Activated naive CD4-positive, alpha-beta T cell treated with anti-CD3 and anti-CD28 coated beads, Interleukin-2, amount 50 U/mL, for 72 hours (primary cell): ENCODE measurements around the gene PTPRT. TPM values are rescaled to one million over a fixed set of nuclear protein-coding genes. Genes with fewer than 3 reads are reported as not detected.

Source experiments
- ATAC-seq, 2 donors: fragments of 150-1000 bp; cut with Tn5 transposase; 2 replicates each; pipeline ENCODE4 v1.10.0; 2021; ENCODE audit warnings: mild to moderate bottlenecking in 2 of 2, moderate library complexity in 2 of 2
- DNase-seq, 2 donors: peaks; one replicate each; pipeline ENCODE4 v3.0.0; 2021 to 2022; ENCODE audit warnings: low spot score in 2 of 2
- H3K27ac Mint-ChIP-seq, 2 donors: one replicate each; pipeline ENCODE4 v1.8.0; 2022; ENCODE audit warnings: mild to moderate bottlenecking in 2 of 2, mixed read lengths in 2 of 2
- H3K36me3 Mint-ChIP-seq, 2 donors: one replicate each; pipeline ENCODE4 v1.8.0; 2022; ENCODE audit warnings: mixed read lengths in 2 of 2
- H3K9me3 Mint-ChIP-seq, 2 donors: one replicate each; pipeline ENCODE4 v1.8.0; 2022; ENCODE audit warnings: mixed read lengths in 2 of 2
- total RNA-seq, 2 donors: library from RNA; stranded (reverse); gene quantifications; one replicate each; pipeline ENCODE4 v1.2.3, GENCODE V29; 2022

Gene PTPRT
- total RNA-seq, 2 donors from 2014 or later = not detected

GRCh38 chr20:42740226-42740870, 449.4 kb downstream of the PTPRT start:
- no peak for DNase-seq
- Mint-ChIP-seq H3K9me3 (peaks cover 15 to 25% of the 10 kb centered on the region in 2 donors), H3K27ac (no peak overlapping the region), H3K36me3 (peaks cover 0 to 16% of the 10 kb centered on the region in 2 donors)
- no peak for ATAC-seq

- ATAC-seq (no peak), DNase-seq (no peak)
- peaks cover 15 to 29% of the 10 kb centered on the region in 2 donors for H3K9me3 Mint-ChIP-seq
- H3K27ac Mint-ChIP-seq = no peak overlapping the region
- peaks cover 0 to 20% of the 10 kb centered on the region in 2 donors for H3K36me3 Mint-ChIP-seq
Measured at GRCh38 chr20:42739683-42740082, 450.0 kb downstream of the PTPRT start.

- Mint-ChIP-seq H3K27ac (no peak overlapping the region), H3K36me3 (peaks cover 0 to 16% of the 10 kb centered on the region in 2 donors), H3K9me3 (peaks cover 15 to 25% of the 10 kb centered on the region in 2 donors)
- ATAC-seq (no peak), DNase-seq (no peak)
Measured at GRCh38 chr20:42735539-42735938, 454.2 kb downstream of the PTPRT start.

GRCh38 chr20:42734660-42735368, 454.9 kb downstream of the PTPRT start:
- Mint-ChIP-seq H3K9me3 (peaks cover 15 to 25% of the 10 kb centered on the region in 2 donors), H3K27ac (no peak overlapping the region), H3K36me3 (peaks cover 0 to 16% of the 10 kb centered on the region in 2 donors)
- no peak for ATAC-seq
- DNase-seq = no peak

- DNase-seq (no peak), ATAC-seq (no peak)
- H3K36me3 Mint-ChIP-seq = no peaks in the 10 kb centered on the region
- peaks cover under 1 to 6% of the 10 kb centered on the region in 2 donors for H3K9me3 Mint-ChIP-seq
- no peak overlapping the region for H3K27ac Mint-ChIP-seq
Measured at GRCh38 chr20:42721923-42722322, 467.8 kb downstream of the PTPRT start.

GRCh38 chr20:42714298-42715141, 475.2 kb downstream of the PTPRT start:
- Mint-ChIP-seq H3K9me3 (peaks cover 13 to 14% of the 10 kb centered on the region in 2 donors), H3K27ac (no peak overlapping the region)
- DNase-seq = no peak

GRCh38 chr20:42708266-42708665, 481.4 kb downstream of the PTPRT start:
- H3K27ac Mint-ChIP-seq = no peak overlapping the region
- ATAC-seq (no peak), DNase-seq (no peak)
- peaks cover 7 to 8% of the 10 kb centered on the region in 2 donors for H3K36me3 Mint-ChIP-seq
- H3K9me3 Mint-ChIP-seq = peaks cover 23 to 31% of the 10 kb centered on the region in 2 donors

More at GRCh38 chr20:42714298-42715141, 475.2 kb downstream of the PTPRT start:
- no peak for ATAC-seq
- H3K36me3 Mint-ChIP-seq = peaks cover 4 to 5% of the 10 kb centered on the region in 2 donors

- peaks cover 23 to 37% of the 10 kb centered on the region in 2 donors for H3K9me3 Mint-ChIP-seq
- ATAC-seq (no peak), DNase-seq (no peak)
- H3K36me3 Mint-ChIP-seq = peaks cover 7 to 8% of the 10 kb centered on the region in 2 donors
- no peak overlapping the region for H3K27ac Mint-ChIP-seq
Measured at GRCh38 chr20:42706759-42707158, 482.9 kb downstream of the PTPRT start.

- ATAC-seq = no peak
- DNase-seq = no peak
- peaks cover 7 to 8% of the 10 kb centered on the region in 2 donors for H3K36me3 Mint-ChIP-seq
- H3K27ac Mint-ChIP-seq = no peak overlapping the region
- peaks cover 16 to 37% of the 10 kb centered on the region in 2 donors for H3K9me3 Mint-ChIP-seq
Measured at GRCh38 chr20:42705550-42705949, 484.2 kb downstream of the PTPRT start.

GRCh38 chr20:42703744-42704143, 486.0 kb downstream of the PTPRT start:
- peaks cover 3 to 24% of the 10 kb centered on the region in 2 donors for H3K9me3 Mint-ChIP-seq
- ATAC-seq = no peak

GRCh38 chr20:42701948-42702347, 487.8 kb downstream of the PTPRT start:
- H3K9me3 Mint-ChIP-seq = peaks cover 0 to 21% of the 10 kb centered on the region in 2 donors
- H3K27ac Mint-ChIP-seq = no peak overlapping the region
- no peaks in the 10 kb centered on the region for H3K36me3 Mint-ChIP-seq
- DNase-seq = no peak
- ATAC-seq = no peak

More at GRCh38 chr20:42703744-42704143, 486.0 kb downstream of the PTPRT start:
- H3K36me3 Mint-ChIP-seq = no peaks in the 10 kb centered on the region
- no peak overlapping the region for H3K27ac Mint-ChIP-seq
- DNase-seq = no peak

- Mint-ChIP-seq H3K9me3 (peaks cover 0 to 14% of the 10 kb centered on the region in 2 donors), H3K36me3 (no peaks in the 10 kb centered on the region), H3K27ac (no peak overlapping the region)
- no peak for ATAC-seq
- DNase-seq = no peak
Measured at GRCh38 chr20:42700372-42700771, 489.3 kb downstream of the PTPRT start.

- H3K27ac Mint-ChIP-seq = no peak overlapping the region
- peaks cover 0 to 7% of the 10 kb centered on the region in 2 donors for H3K9me3 Mint-ChIP-seq
- ATAC-seq (no peak), DNase-seq (no peak)
- no peaks in the 10 kb centered on the region for H3K36me3 Mint-ChIP-seq
Measured at GRCh38 chr20:42697962-42698361, 491.7 kb downstream of the PTPRT start.

- Mint-ChIP-seq H3K27ac (no peak overlapping the region), H3K9me3 (peaks cover 22 to 23% of the 10 kb centered on the region in 2 donors)
- no peak for ATAC-seq
Measured at GRCh38 chr20:42690842-42691437, 498.8 kb downstream of the PTPRT start.

GRCh38 chr20:42688576-42688975, 501.1 kb downstream of the PTPRT start:
- DNase-seq = no peak
- ATAC-seq = no peak
- Mint-ChIP-seq H3K36me3 (no peaks in the 10 kb centered on the region), H3K27ac (no peak overlapping the region), H3K9me3 (peaks cover 22 to 23% of the 10 kb centered on the region in 2 donors)

More at GRCh38 chr20:42690842-42691437, 498.8 kb downstream of the PTPRT start:
- no peaks in the 10 kb centered on the region for H3K36me3 Mint-ChIP-seq
- no peak for DNase-seq

GRCh38 chr20:42686057-42686456, 503.6 kb downstream of the PTPRT start:
- Mint-ChIP-seq H3K27ac (no peak overlapping the region), H3K9me3 (peaks cover 11 to 20% of the 10 kb centered on the region in 2 donors), H3K36me3 (no peaks in the 10 kb centered on the region)
- DNase-seq (no peak), ATAC-seq (no peak)
